KOPT-K1 (cell line): Measurements from ENCODE around the gene ASTN2.

ENCODE experiments used
- H3K27ac ChIP-seq: fragments of 200-600 bp; sonication (generic); 2 replicates; pipeline ENCODE4 v1.5.1; 2016; ENCODE audit warnings: antibody characterized with exemption, mild to moderate bottlenecking, low read depth, low read length; ENCODE audit not compliant: poor library complexity, severe bottlenecking
- H3K36me3 ChIP-seq: fragments of 200-600 bp; sonication (generic); 2 replicates; pipeline ENCODE4 v1.5.1; 2017; ENCODE audit warnings: antibody characterized with exemption, mild to moderate bottlenecking, low read length, moderate library complexity; ENCODE audit not compliant: insufficient read depth
- H3K9me3 ChIP-seq: fragments of 200-600 bp; sonication (generic); 2 replicates; pipeline ENCODE4 v1.5.1; 2017; ENCODE audit warnings: antibody characterized with exemption, low read length, mild to moderate bottlenecking; ENCODE audit not compliant: insufficient read depth, poor library complexity, severe bottlenecking

ASTN2 gene

GRCh38 chr9:117427357-117427913 is 12.6 kb upstream of the ASTN2 start:
- Histone ChIP-seq H3K36me3 (no peaks in the 10 kb centered on the region), H3K27ac (no peak overlapping the region), H3K9me3 (no peaks in the 10 kb centered on the region)

DNA sequence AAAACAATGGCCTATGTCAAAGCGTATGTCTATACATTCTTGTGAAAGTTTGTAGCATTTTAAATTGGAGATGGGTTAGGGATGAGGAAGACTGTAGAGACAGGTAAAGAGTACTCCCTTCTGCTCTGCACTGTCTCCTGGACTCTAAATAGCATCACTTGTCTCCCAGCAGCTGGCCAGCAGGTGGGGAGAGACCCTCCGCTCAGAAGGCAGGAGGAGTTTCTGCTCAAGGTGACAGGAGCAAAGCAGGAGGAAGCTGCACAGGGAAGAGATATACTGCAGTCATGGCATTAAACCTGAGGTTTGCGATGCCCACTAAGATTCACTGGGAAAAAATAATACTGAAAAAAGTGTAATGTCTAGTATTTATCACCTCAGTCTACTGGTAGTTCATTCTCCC is 10.7 kb upstream of the ASTN2 start:
- no peaks in the 10 kb centered on the region for H3K9me3 ChIP-seq
- H3K27ac ChIP-seq = no peak overlapping the region
- no peaks in the 10 kb centered on the region for H3K36me3 ChIP-seq

GRCh38 chr9:117424291-117424690 is 9.4 kb upstream of the ASTN2 start:
- Histone ChIP-seq H3K27ac (no peak overlapping the region), H3K9me3 (no peaks in the 10 kb centered on the region), H3K36me3 (no peaks in the 10 kb centered on the region)

GRCh38 chr9:117418111-117418510 is 3.3 kb upstream of the ASTN2 start:
- Histone ChIP-seq H3K36me3 (no peaks in the 10 kb centered on the region), H3K9me3 (no peaks in the 10 kb centered on the region), H3K27ac (no peak overlapping the region)

- no peak overlapping the region for H3K27ac ChIP-seq
- no peaks in the 10 kb centered on the region for H3K9me3 ChIP-seq
- H3K36me3 ChIP-seq = no peaks in the 10 kb centered on the region
Observed at GRCh38 chr9:117416856-117417255, 2.0 kb upstream of the ASTN2 start.

- H3K27ac ChIP-seq = no peak overlapping the region
- no peaks in the 10 kb centered on the region for H3K9me3 ChIP-seq
- H3K36me3 ChIP-seq = no peaks in the 10 kb centered on the region
Observed at GRCh38 chr9:117415358-117415914, 579 bp upstream of the ASTN2 start.

DNA sequence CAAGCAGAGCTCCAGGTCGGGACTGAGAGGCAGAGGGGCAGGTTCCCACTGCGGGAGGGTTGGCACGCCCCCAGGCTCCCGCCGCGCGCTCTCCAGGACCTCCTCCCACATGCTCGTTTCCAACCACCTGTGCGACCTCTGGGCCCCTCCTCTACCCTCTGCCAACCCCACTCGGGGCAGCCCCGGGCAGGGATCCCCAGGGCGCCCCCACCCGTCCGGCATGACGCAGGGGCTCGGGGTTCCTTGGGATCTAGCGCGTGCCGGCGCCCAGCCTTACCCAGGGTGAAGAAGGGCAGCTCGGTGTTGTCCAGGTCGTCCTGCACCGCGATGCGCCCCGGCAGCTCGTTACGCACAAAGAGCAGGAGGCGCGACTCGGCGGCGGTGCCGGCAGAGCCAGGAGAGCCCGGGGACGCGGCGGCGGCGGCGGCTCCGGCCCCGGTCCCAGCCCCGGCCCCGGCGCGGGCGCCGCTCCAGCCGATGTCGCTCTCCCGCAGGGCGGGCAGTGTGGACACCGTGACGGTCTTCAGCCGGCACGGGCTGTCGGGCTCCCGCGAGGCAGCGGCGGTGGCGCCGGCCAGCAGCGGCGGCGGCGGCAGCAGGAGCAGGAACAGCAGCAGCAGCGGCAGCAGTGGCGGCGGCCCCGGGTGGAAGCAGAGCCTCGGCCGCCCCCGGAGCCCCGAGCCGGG is 494 bp downstream of the ASTN2 start:
- Histone ChIP-seq H3K27ac (no peak overlapping the region), H3K9me3 (no peaks in the 10 kb centered on the region), H3K36me3 (no peaks in the 10 kb centered on the region)

GRCh38 chr9:117413346-117414219 is 1.3 kb downstream of the ASTN2 start:
- no peaks in the 10 kb centered on the region for H3K36me3 ChIP-seq
- H3K9me3 ChIP-seq = no peaks in the 10 kb centered on the region
- H3K27ac ChIP-seq = no peak overlapping the region

DNA sequence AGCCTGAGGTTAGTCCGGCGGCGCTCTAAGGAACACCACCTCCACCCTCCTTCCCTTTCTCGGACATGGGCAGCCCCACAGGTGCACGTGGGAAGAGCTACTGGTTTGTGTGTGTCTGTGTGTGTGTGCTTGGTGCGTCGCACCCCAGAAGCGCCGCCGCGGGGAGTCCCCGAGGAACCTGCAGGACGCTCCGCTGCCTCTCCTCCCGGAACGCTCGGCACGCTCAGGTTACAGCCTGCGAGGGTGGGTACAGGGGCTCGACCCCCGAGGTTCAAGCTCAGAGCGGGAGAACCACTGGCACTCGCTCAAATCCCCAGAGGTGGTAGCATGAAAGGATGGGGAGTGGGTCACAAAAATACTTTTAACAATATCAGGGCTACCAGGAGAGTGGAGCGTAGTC is 2.0 kb downstream of the ASTN2 start:
- Histone ChIP-seq H3K36me3 (no peaks in the 10 kb centered on the region), H3K9me3 (no peaks in the 10 kb centered on the region), H3K27ac (no peak overlapping the region)

GRCh38 chr9:117412006-117412715 is 2.7 kb downstream of the ASTN2 start:
- no peaks in the 10 kb centered on the region for H3K36me3 ChIP-seq
- no peaks in the 10 kb centered on the region for H3K9me3 ChIP-seq
- H3K27ac ChIP-seq = no peak overlapping the region

DNA sequence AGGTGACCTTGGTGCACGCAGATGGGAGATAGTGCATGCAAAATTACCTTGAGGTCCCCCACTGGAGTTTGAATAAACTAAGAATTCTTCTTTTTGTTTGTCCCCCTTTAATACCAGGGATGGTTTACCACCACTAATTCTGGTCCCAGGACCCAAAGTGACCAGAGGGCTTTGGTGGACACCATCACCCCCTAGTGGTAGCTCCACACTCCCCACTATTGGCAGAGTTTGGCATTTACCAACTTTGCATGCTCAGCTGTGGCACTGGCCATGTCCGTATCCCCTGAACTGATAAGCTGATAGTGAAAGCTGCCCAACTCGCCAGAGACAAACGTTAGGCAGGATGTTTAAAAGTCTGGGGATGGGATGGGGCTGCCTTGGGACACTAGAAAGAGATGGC is 3.3 kb downstream of the ASTN2 start:
- Histone ChIP-seq H3K9me3 (no peaks in the 10 kb centered on the region), H3K27ac (no peak overlapping the region), H3K36me3 (no peaks in the 10 kb centered on the region)

DNA sequence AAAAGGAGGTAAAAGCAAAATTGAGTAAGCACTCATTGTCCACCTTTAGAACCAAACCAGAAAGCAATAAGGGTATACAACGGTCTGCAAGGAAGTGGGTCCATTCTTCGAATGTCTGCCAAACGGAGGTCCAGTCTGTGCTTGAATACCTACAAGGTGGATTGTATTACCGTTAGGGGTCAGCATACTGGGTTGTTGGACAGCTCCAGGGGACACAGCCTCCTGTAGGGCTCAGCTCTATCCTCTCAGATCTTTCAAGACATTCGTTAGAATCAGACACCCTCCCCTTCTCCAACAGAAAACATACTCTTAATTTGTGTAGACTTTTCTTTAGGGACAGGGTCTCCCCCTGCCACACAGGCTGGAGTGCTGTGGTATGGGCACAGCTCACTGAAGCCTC is 5.5 kb downstream of the ASTN2 start:
- Histone ChIP-seq H3K36me3 (no peaks in the 10 kb centered on the region), H3K9me3 (no peaks in the 10 kb centered on the region), H3K27ac (no peak overlapping the region)

DNA sequence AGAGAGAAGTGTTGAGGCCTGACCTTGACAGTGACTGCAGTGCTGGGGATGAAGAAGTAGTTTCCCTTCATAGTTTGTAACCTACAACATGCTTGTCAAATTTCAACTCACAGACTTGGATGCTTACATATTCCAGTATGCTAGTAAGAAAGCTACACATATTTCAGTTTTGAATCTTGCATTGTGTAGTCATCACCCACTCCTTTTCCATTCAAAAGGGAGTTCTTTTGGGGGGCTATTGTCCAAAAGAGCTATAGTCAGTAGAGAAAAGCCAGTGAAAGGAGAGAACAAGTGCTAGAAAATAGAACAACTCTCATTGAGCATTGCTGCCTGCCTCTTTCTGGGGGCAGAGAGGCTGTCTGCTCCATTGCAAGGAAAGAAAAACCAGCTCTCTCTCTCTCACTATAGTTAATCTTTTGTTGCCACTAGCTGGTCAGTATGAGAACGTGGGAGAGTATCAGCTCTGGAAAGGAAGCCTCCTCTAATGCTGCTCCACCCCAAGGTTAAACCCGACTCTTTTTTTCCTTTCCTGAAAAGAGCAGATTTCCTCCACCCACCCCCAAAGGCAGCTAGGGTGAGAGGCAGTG is 7.3 kb downstream of the ASTN2 start:
- H3K9me3 ChIP-seq = no peaks in the 10 kb centered on the region
- no peak overlapping the region for H3K27ac ChIP-seq
- H3K36me3 ChIP-seq = no peaks in the 10 kb centered on the region

GRCh38 chr9:117405950-117406705 is 8.7 kb downstream of the ASTN2 start:
- Histone ChIP-seq H3K9me3 (no peaks in the 10 kb centered on the region), H3K27ac (no peak overlapping the region), H3K36me3 (no peaks in the 10 kb centered on the region)
